Osteocyte (in vitro differentiated cells): Measurements from ENCODE around the gene LPIN2. TPM values are rescaled to one million over a fixed set of nuclear protein-coding genes. Genes with fewer than 3 reads are reported as not detected.

Source experiments
- DNase-seq: peaks from one replicate; pipeline ENCODE4 v3.0.0; 2021; ENCODE audit warnings: mixed read lengths; ENCODE audit not compliant: unreplicated experiment; ENCODE audit errors: extremely low spot score
- H3K27ac Mint-ChIP-seq: one replicate; pipeline ENCODE4 v1.8.0; 2021; ENCODE audit warnings: mild to moderate bottlenecking, mixed read lengths; ENCODE audit not compliant: unreplicated experiment
- H3K27me3 Mint-ChIP-seq: one replicate; pipeline ENCODE4 v1.8.0; 2021; ENCODE audit warnings: mixed read lengths; ENCODE audit not compliant: unreplicated experiment
- H3K36me3 Mint-ChIP-seq: one replicate; pipeline ENCODE4 v1.8.0; 2021; ENCODE audit warnings: mixed read lengths; ENCODE audit not compliant: unreplicated experiment
- H3K4me1 Mint-ChIP-seq: one replicate; pipeline ENCODE4 v1.8.0; 2021; ENCODE audit warnings: mixed read lengths; ENCODE audit not compliant: unreplicated experiment
- H3K4me3 Mint-ChIP-seq: one replicate; pipeline ENCODE4 v1.8.0; 2021; ENCODE audit warnings: mild to moderate bottlenecking, moderate library complexity, mixed read lengths; ENCODE audit not compliant: unreplicated experiment
- H3K9me3 Mint-ChIP-seq: one replicate; pipeline ENCODE4 v1.8.0; 2021; ENCODE audit warnings: mixed read lengths; ENCODE audit not compliant: unreplicated experiment
- CTCF ChIP-seq: fragments of 200-600 bp; sonication (generic); IDR thresholded peaks from 2 replicates; pipeline ENCODE4 v1.5.0; 2021; ENCODE audit warnings: antibody characterized with exemption, mild to moderate bottlenecking, moderate library complexity
- long read RNA-seq: library from polyadenylated mRNA; unstranded; transcript quantifications from one replicate; pipeline ENCODE4 v2.0.0, GENCODE V29; 2021
- total RNA-seq: library from RNA; stranded (reverse); gene quantifications from 2 replicates; pipeline ENCODE4 v1.2.1, GENCODE V29; 2021

The LPIN2 gene
- 34.8 and 36.9 TPM in 2 replicates for total RNA-seq
- long read RNA-seq, partial matches to known transcripts, result 11 of 40 reads
- long read RNA-seq, other reads (novel, unspliced or antisense), result 29 of 40 reads

GRCh38 chr18:3013024-3013804 lies at the start of gene LPIN2:
TSS of gene LPIN2 (minus strand) at chr18:3013144. CDS start at chr18:2960840, 52,304 bp downstream.
- no peak for TF ChIP-seq CTCF
- Mint-ChIP-seq H3K36me3 (peaks cover 13% of the 10 kb centered on the region), H3K4me3 (peak within 1 kb of the TSS; percentile 91), H3K27me3 (no peaks in the 10 kb centered on the region), H3K9me3 (no peaks in the 10 kb centered on the region), H3K4me1 (peaks cover 67% of the 10 kb centered on the region), H3K27ac (peak within 1 kb of the TSS; percentile 89)
- DNase-seq, result peak; percentile 99

GRCh38 chr18:3061581-3062312 lies 48.8 kb upstream of the LPIN2 start:
- no peaks in the 10 kb centered on the region for H3K36me3 Mint-ChIP-seq
- H3K4me3 Mint-ChIP-seq, result no peak overlapping the region
- no peak for TF ChIP-seq CTCF
- peaks cover 7% of the 10 kb centered on the region for H3K4me1 Mint-ChIP-seq
- H3K27ac Mint-ChIP-seq, result no peak overlapping the region
- H3K9me3 Mint-ChIP-seq, result no peaks in the 10 kb centered on the region
- peak; percentile 36 for DNase-seq
- peaks cover under 1% of the 10 kb centered on the region for H3K27me3 Mint-ChIP-seq

- no peak for DNase-seq
- Mint-ChIP-seq H3K27ac (no peak overlapping the region), H3K4me3 (no peak overlapping the region), H3K4me1 (peaks cover 7% of the 10 kb centered on the region), H3K9me3 (no peaks in the 10 kb centered on the region), H3K27me3 (peaks cover 4% of the 10 kb centered on the region), H3K36me3 (no peaks in the 10 kb centered on the region)
- TF ChIP-seq CTCF, result no peak
Observed at GRCh38 chr18:3060667-3061580, 48.0 kb upstream of the LPIN2 start.

- no peak for TF ChIP-seq CTCF
- no peak overlapping the region for H3K4me3 Mint-ChIP-seq
- H3K27me3 Mint-ChIP-seq, result peaks cover 4% of the 10 kb centered on the region
- peaks cover 7% of the 10 kb centered on the region for H3K4me1 Mint-ChIP-seq
- H3K36me3 Mint-ChIP-seq, result no peaks in the 10 kb centered on the region
- H3K9me3 Mint-ChIP-seq, result no peaks in the 10 kb centered on the region
- H3K27ac Mint-ChIP-seq, result no peak overlapping the region
- no peak for DNase-seq
Observed at GRCh38 chr18:3059272-3059671, 46.3 kb upstream of the LPIN2 start.
